Measurements from ENCODE around the gene COL6A2. TPM values are rescaled to one million over a fixed set of nuclear protein-coding genes. Genes with fewer than 3 reads are reported as not detected.
A peak's percentile ranks its signal among the peaks of the same experiment; 100 is the strongest.

Gene COL6A2
- total and polyA plus RNA-seq, 2 experiments from 2014 or later, result 28.4 to 89.2 TPM

DNA sequence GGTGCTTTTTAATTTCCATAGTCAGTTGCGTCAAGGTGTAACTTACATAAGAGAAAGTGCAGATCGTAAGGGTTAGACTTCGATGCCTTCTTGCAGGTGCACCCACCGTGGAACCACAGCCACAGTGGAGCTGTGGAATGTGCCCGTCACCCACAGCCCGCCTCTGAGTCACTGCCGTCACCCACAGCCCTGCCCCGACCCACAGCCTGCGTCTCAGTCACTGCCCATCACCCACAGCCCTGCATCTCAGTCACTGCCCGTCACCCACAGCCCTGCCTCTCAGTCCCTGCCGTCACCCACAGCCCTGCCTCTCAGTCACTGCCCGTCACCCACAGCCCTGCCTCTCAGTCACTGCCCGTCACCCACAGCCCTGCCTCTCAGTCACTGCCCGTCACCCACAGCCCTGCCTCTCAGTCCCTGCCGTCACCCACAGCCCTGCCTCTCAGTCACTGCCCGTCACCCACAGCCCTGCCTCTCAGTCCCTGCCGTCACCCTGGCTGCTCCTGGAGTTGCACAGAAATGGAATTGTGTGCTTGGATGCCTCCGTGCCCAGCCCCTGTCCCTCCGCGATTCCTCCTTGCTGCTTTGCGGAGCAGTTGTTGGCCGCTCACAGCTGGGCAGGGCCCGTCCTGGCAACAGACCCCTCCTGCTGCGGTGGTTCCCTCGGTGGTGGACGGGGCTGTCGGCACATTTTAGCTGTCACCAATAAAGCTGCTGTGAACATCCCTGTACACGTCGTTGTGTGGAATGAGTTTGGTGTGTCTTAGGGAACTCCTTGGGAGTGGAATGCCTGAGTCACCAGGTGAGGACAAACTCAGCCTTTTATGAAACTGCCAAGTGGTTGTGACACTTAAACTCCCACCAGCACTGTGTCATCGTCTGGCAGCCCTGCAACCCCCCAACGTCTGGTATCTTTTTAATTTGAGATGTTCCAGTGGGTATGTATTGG lies 44.9 kb upstream of the COL6A2 start (continued):
- TF ChIP-seq, protein P1, sequence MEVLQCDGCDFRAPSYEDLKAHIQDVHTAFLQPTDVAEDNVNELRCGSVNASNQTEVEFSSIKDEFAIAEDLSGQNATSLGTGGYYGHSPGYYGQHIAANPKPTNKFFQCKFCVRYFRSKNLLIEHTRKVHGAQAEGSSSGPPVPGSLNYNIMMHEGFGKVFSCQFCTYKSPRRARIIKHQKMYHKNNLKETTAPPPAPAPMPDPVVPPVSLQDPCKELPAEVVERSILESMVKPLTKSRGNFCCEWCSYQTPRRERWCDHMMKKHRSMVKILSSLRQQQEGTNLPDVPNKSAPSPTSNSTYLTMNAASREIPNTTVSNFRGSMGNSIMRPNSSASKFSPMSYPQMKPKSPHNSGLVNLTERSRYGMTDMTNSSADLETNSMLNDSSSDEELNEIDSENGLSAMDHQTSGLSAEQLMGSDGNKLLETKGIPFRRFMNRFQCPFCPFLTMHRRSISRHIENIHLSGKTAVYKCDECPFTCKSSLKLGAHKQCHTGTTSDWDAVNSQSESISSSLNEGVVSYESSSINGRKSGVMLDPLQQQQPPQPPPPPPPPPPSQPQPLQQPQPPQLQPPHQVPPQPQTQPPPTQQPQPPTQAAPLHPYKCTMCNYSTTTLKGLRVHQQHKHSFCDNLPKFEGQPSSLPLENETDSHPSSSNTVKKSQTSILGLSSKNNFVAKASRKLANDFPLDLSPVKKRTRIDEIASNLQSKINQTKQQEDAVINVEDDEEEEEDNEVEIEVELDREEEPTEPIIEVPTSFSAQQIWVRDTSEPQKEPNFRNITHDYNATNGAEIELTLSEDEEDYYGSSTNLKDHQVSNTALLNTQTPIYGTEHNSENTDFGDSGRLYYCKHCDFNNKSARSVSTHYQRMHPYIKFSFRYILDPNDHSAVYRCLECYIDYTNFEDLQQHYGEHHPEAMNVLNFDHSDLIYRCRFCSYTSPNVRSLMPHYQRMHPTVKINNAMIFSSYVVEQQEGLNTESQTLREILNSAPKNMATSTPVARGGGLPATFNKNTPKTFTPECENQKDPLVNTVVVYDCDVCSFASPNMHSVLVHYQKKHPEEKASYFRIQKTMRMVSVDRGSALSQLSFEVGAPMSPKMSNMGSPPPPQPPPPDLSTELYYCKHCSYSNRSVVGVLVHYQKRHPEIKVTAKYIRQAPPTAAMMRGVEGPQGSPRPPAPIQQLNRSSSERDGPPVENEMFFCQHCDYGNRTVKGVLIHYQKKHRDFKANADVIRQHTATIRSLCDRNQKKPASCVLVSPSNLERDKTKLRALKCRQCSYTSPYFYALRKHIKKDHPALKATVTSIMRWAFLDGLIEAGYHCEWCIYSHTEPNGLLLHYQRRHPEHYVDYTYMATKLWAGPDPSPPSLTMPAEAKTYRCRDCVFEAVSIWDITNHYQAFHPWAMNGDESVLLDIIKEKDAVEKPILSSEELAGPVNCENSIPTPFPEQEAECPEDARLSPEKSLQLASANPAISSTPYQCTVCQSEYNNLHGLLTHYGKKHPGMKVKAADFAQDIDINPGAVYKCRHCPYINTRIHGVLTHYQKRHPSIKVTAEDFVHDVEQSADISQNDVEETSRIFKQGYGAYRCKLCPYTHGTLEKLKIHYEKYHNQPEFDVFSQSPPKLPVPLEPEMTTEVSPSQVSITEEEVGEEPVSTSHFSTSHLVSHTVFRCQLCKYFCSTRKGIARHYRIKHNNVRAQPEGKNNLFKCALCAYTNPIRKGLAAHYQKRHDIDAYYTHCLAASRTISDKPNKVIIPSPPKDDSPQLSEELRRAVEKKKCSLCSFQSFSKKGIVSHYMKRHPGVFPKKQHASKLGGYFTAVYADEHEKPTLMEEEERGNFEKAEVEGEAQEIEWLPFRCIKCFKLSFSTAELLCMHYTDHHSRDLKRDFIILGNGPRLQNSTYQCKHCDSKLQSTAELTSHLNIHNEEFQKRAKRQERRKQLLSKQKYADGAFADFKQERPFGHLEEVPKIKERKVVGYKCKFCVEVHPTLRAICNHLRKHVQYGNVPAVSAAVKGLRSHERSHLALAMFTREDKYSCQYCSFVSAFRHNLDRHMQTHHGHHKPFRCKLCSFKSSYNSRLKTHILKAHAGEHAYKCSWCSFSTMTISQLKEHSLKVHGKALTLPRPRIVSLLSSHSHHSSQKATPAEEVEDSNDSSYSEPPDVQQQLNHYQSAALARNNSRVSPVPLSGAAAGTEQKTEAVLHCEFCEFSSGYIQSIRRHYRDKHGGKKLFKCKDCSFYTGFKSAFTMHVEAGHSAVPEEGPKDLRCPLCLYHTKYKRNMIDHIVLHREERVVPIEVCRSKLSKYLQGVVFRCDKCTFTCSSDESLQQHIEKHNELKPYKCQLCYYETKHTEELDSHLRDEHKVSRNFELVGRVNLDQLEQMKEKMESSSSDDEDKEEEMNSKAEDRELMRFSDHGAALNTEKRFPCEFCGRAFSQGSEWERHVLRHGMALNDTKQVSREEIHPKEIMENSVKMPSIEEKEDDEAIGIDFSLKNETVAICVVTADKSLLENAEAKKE (CRISPR knock-in tag; IDR thresholded peaks at IDR 0.05), result no peak
- TF ChIP-seq ZNF114 (CRISPR knock-in tag; IDR thresholded peaks at IDR 0.05) (no peak), EZH2phosphoT487 (IDR thresholded peaks at IDR 0.05; ENCODE audit: unreplicated experiment) (no peak), JUNB (IDR thresholded peaks at IDR 0.05; ENCODE audit: unreplicated experiment) (no peak)
- TF ChIP-seq, protein P2, sequence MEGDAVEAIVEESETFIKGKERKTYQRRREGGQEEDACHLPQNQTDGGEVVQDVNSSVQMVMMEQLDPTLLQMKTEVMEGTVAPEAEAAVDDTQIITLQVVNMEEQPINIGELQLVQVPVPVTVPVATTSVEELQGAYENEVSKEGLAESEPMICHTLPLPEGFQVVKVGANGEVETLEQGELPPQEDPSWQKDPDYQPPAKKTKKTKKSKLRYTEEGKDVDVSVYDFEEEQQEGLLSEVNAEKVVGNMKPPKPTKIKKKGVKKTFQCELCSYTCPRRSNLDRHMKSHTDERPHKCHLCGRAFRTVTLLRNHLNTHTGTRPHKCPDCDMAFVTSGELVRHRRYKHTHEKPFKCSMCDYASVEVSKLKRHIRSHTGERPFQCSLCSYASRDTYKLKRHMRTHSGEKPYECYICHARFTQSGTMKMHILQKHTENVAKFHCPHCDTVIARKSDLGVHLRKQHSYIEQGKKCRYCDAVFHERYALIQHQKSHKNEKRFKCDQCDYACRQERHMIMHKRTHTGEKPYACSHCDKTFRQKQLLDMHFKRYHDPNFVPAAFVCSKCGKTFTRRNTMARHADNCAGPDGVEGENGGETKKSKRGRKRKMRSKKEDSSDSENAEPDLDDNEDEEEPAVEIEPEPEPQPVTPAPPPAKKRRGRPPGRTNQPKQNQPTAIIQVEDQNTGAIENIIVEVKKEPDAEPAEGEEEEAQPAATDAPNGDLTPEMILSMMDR (conservative IDR thresholded peaks at IDR 0.05; ENCODE audit: low read depth in 2 of 2), result no peak

DNA sequence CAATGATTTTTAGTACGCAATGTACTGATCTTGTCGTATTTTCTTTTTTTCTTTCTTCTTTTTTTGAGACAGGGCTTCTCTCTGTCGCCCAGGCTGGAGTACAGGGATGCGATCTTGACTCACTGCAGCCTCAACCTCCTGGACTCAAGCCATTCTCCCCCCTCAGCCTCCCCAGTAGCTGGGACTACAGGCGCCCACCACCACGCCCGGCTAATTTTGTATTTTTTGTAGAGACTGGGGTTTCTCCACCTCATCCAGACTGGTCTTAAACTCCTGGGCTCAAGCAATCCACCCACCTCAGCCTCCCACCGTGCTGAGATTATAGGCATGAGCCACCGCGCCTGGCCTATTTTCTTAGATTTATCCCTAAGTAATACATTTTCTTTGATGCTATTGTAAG lies 43.9 kb upstream of the COL6A2 start:
- H3K27ac ChIP-seq (ENCODE audit: low read depth), result no peak overlapping the region
- H3K36me3 ChIP-seq (ENCODE audit: insufficient read depth), result no peaks in the 10 kb centered on the region
- H3K4me1 Mint-ChIP-seq, result peaks cover 12% of the 10 kb centered on the region
- H3K27ac Mint-ChIP-seq, result no peak overlapping the region; the same call in 1 of the 2 replicates
- H3F3A ChIP-seq (replicated peaks; ENCODE audit: low read depth), result 0 out of 2 replicates have a peak, but pooled peaks cover 9% of the 10 kb centered on the region
- H3K9me2 ChIP-seq (ENCODE audit: insufficient read depth), result no peaks in the 10 kb centered on the region
- no peaks in the 10 kb centered on the region for H3K79me2 ChIP-seq (replicated peaks; ENCODE audit: insufficient read depth)
- peaks cover 9% of the 10 kb centered on the region; the same call in 1 of the 2 replicates for H3K4me1 ChIP-seq (ENCODE audit: insufficient read depth)
- no peak overlapping the region; the same call in 2 of the 3 replicates for H3K4me3 Mint-ChIP-seq
- H3K27me3 ChIP-seq (ENCODE audit: insufficient read depth), result no peaks in the 10 kb centered on the region
- H4K20me1 ChIP-seq (replicated peaks; ENCODE audit: insufficient read depth), result no peaks in the 10 kb centered on the region
- TF ChIP-seq EZH2 (IDR thresholded peaks at IDR 0.05; ENCODE audit: low read depth, unreplicated experiment) (no peak), STAT1 (IDR thresholded peaks at IDR 0.05; ENCODE audit: unreplicated experiment) (no peak), JUNB (IDR thresholded peaks at IDR 0.05; ENCODE audit: unreplicated experiment) (no peak), POLR2AphosphoS5 (IDR thresholded peaks at IDR 0.05; ENCODE audit: low read depth) (no peak), NANOG (IDR thresholded peaks at IDR 0.05; ENCODE audit: borderline replicate concordance) (no peak)
- ATAC-seq (no peak), DNase-seq (ENCODE audit: low spot score) (no peak)
- H3K27me3 Mint-ChIP-seq (ENCODE audit: insufficient read depth, low read depth, poor library complexity), result peaks cover 5% of the 10 kb centered on the region
- H3K36me3 Mint-ChIP-seq (ENCODE audit: low read depth), result peaks cover 11% of the 10 kb centered on the region
- H3K9me3 Mint-ChIP-seq, result peaks cover 15% of the 10 kb centered on the region
- H3K4me3 ChIP-seq, result no peak overlapping the region
- peak overlapping the region; percentile 66; the same call in 1 of the 2 replicates for H2AFZ ChIP-seq
- no peak overlapping the region for H3K4me2 ChIP-seq

Data from GM23338 (cell line).